ENCODE results near the gene GCC1.

The GCC1 gene

GRCh38 chr7:127535546-127536393 lies 49.6 kb downstream of the GCC1 start:
- DNase-seq, result no peak

DNA sequence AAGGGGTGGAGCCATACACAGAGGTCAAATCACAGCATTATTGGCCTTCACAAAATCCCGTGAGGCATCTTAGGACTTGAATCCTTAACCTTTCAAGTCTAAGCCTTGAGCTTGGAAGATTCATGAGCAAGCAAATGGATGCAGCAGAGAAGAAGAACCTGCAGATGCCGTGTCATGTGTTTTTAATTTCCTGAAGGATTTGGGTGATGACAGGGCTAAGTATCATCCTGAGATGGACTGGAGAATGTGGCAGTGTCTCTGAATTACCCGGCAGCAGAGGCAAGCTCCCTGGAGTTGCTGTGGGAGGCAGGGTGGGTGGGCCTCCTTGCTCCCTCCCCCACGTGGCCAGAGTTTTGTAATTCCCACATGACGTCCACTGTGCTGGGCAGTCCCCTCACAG lies 50.8 kb downstream of the GCC1 start:
- DNase-seq, result no peak

DNA sequence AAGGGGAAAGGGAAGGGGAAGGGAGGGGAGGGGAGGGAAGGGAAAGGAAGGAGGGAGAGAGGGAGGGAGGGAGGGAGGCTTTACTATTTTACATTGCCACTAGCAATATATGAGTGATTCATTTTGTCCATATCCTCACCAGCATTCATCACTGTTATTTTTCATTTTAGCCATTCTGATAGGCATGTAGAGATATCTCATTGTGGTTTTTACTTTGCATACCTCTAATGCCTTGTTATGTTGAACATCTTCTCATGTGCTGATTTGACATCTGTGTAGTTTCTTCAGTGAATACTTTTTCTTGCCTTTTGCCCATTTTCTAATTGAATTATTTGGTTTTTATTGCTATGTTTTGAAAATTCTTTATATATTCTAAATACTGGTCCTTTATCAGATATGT lies 52.7 kb downstream of the GCC1 start:
- no peak for DNase-seq

DNA sequence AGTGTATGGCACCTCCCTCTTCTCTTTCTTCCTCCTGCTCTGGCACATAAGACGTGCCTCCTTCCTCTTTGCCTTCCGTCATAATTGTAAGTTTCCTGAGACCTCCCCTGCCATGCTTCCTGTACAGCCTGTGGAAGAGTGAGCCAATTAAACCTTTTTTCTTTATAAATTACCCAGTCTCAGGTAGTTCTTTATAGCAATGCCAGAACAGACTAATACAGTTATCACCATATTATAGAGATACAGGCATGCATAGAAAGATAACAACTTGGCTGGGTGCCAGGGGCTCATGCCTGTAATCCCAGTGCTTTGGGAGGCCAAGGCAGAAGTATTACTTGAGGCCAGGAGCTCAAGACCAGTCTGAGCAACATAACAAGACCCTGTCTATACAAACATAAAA lies 53.2 kb downstream of the GCC1 start:
- no peak for DNase-seq
